Liver (tissue), 3 donors: Measurements from ENCODE around the gene NELL1.

Source experiments
- EGR1 ChIP-seq, 2 donors: IDR thresholded peaks; 2 replicates each; pipeline ENCODE4 v1.6.1; 2016 to 2018; ENCODE audit warnings: antibody characterized with exemption in 2 of 2, low read depth in 2 of 2
- FOXA1 ChIP-seq: IDR thresholded peaks from 2 replicates; pipeline ENCODE4 v1.6.1; 2016; ENCODE audit warnings: antibody characterized with exemption
- GABPA ChIP-seq, 2 donors: IDR thresholded peaks in 1 of 2; conservative IDR thresholded peaks in 1 of 2; 2 replicates each; pipeline ENCODE4 v1.6.1; 2016; ENCODE audit warnings: antibody characterized with exemption in 2 of 2, mild to moderate bottlenecking in 1 of 2, moderate library complexity in 1 of 2
- HNF4A ChIP-seq, 2 donors: conservative IDR thresholded peaks; 2 replicates each; pipeline ENCODE4 v1.6.1; 2016; ENCODE audit warnings: antibody characterized with exemption in 2 of 2, mild to moderate bottlenecking in 2 of 2
- HNF4G ChIP-seq: IDR thresholded peaks from 2 replicates; pipeline ENCODE4 v1.6.1; 2016; ENCODE audit warnings: antibody characterized with exemption
- RAD21 ChIP-seq, 2 donors: IDR thresholded peaks; 2 replicates each; pipeline ENCODE4 v1.6.1; 2016; ENCODE audit warnings: antibody characterized with exemption in 2 of 2, mild to moderate bottlenecking in 2 of 2
- RXRA ChIP-seq, 2 donors: IDR thresholded peaks; 2 replicates each; pipeline ENCODE4 v1.6.1; 2017 to 2018; ENCODE audit warnings: antibody characterized with exemption in 2 of 2, mild to moderate bottlenecking in 1 of 2
- TAF1 ChIP-seq: conservative IDR thresholded peaks from 2 replicates; pipeline ENCODE4 v1.6.1; 2016; ENCODE audit warnings: antibody characterized with exemption, mild to moderate bottlenecking
- YY1 ChIP-seq: IDR thresholded peaks from 2 replicates; pipeline ENCODE4 v1.6.1; 2016; ENCODE audit warnings: antibody characterized with exemption, mild to moderate bottlenecking
- ZBTB33 ChIP-seq: IDR thresholded peaks from 2 replicates; pipeline ENCODE4 v1.6.1; 2016; ENCODE audit warnings: antibody characterized with exemption
- TF ChIP-seq, protein P1 (sequence below): fragments of 150-350 bp; IDR thresholded peaks from 2 replicates; pipeline ENCODE4 v1.5.1; 2017; ENCODE audit warnings: improper control_type of control experiment, low read depth, low read length; ENCODE audit not compliant: missing input control
- TF ChIP-seq, protein P2 (sequence below): IDR thresholded peaks from 2 replicates; pipeline ENCODE4 v1.6.1; 2016; ENCODE audit warnings: antibody characterized with exemption, mild to moderate bottlenecking
- TF ChIP-seq, protein P3 (sequence below): IDR thresholded peaks from 2 replicates; pipeline ENCODE4 v1.6.1; 2016; ENCODE audit warnings: antibody characterized with exemption
- TF ChIP-seq, protein P4 (sequence below): IDR thresholded peaks from 2 replicates; pipeline ENCODE4 v1.6.1; 2016; ENCODE audit warnings: antibody characterized with exemption
- donor health status: healthy.
- donor health status: healthy.

- TF ChIP-seq FOXA1 (no peak), TAF1 (no peak), RXRA (IDR thresholded peaks at IDR 0.05) (no peak), EGR1 (IDR thresholded peaks at IDR 0.05; ENCODE audit: low read depth in 2 of 2) (no peak), ZBTB33 (no peak), GABPA (IDR thresholded peaks at IDR 0.05 in 1 of 2, conservative IDR thresholded peaks at IDR 0.05 in 1 of 2) (no peak), HNF4G (no peak), YY1 (no peak), RAD21 (IDR thresholded peaks at IDR 0.05) (no peak), HNF4A (conservative IDR thresholded peaks at IDR 0.05) (no peak)
- TF ChIP-seq, protein P1, sequence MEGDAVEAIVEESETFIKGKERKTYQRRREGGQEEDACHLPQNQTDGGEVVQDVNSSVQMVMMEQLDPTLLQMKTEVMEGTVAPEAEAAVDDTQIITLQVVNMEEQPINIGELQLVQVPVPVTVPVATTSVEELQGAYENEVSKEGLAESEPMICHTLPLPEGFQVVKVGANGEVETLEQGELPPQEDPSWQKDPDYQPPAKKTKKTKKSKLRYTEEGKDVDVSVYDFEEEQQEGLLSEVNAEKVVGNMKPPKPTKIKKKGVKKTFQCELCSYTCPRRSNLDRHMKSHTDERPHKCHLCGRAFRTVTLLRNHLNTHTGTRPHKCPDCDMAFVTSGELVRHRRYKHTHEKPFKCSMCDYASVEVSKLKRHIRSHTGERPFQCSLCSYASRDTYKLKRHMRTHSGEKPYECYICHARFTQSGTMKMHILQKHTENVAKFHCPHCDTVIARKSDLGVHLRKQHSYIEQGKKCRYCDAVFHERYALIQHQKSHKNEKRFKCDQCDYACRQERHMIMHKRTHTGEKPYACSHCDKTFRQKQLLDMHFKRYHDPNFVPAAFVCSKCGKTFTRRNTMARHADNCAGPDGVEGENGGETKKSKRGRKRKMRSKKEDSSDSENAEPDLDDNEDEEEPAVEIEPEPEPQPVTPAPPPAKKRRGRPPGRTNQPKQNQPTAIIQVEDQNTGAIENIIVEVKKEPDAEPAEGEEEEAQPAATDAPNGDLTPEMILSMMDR: no peak
- TF ChIP-seq, protein P2, sequence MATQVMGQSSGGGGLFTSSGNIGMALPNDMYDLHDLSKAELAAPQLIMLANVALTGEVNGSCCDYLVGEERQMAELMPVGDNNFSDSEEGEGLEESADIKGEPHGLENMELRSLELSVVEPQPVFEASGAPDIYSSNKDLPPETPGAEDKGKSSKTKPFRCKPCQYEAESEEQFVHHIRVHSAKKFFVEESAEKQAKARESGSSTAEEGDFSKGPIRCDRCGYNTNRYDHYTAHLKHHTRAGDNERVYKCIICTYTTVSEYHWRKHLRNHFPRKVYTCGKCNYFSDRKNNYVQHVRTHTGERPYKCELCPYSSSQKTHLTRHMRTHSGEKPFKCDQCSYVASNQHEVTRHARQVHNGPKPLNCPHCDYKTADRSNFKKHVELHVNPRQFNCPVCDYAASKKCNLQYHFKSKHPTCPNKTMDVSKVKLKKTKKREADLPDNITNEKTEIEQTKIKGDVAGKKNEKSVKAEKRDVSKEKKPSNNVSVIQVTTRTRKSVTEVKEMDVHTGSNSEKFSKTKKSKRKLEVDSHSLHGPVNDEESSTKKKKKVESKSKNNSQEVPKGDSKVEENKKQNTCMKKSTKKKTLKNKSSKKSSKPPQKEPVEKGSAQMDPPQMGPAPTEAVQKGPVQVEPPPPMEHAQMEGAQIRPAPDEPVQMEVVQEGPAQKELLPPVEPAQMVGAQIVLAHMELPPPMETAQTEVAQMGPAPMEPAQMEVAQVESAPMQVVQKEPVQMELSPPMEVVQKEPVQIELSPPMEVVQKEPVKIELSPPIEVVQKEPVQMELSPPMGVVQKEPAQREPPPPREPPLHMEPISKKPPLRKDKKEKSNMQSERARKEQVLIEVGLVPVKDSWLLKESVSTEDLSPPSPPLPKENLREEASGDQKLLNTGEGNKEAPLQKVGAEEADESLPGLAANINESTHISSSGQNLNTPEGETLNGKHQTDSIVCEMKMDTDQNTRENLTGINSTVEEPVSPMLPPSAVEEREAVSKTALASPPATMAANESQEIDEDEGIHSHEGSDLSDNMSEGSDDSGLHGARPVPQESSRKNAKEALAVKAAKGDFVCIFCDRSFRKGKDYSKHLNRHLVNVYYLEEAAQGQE: no peak
- TF ChIP-seq, protein P3, sequence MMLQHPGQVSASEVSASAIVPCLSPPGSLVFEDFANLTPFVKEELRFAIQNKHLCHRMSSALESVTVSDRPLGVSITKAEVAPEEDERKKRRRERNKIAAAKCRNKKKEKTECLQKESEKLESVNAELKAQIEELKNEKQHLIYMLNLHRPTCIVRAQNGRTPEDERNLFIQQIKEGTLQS: no peak
- TF ChIP-seq, protein P4, sequence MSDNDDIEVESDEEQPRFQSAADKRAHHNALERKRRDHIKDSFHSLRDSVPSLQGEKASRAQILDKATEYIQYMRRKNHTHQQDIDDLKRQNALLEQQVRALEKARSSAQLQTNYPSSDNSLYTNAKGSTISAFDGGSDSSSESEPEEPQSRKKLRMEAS: no peak
Measured at GRCh38 chr11:20676658-20677057, 7.3 kb downstream of the NELL1 start.
